Measurements from ENCODE around the gene CCDC183.

- TF ChIP-seq PAX5 (IDR thresholded peaks at IDR 0.05; ENCODE audit: insufficient read depth, low read length, severe bottlenecking) (no peak), POLR2AphosphoS5 (IDR thresholded peaks at IDR 0.05; ENCODE audit: low read depth, low read length) (no peak), TAF1 (IDR thresholded peaks at IDR 0.05; ENCODE audit: low read depth, low read length) (no peak), POLR2A (IDR thresholded peaks at IDR 0.05; ENCODE audit: low read depth, low read length) (no peak), SPI1 (IDR thresholded peaks at IDR 0.05; ENCODE audit: low read depth, low read length) (no peak)
Observed at GRCh38 chr9:136748666-136749611, 47.2 kb upstream of the CCDC183 start.
